HG03103 (cell line): ENCODE data around the gene PSMD12.
"Not testable (repeated sequence)": the region's sequence is repeated elsewhere in the genome, so short reads cannot be mapped to it uniquely, and the experiment has no call there.

Experiments
- ATAC-seq: cut with Tn5 transposase; IDR thresholded peaks from one replicate; pipeline ENCODE4 v1.9.1; 2021; ENCODE audit warnings: low read depth; ENCODE audit not compliant: unreplicated experiment

The PSMD12 gene

DNA sequence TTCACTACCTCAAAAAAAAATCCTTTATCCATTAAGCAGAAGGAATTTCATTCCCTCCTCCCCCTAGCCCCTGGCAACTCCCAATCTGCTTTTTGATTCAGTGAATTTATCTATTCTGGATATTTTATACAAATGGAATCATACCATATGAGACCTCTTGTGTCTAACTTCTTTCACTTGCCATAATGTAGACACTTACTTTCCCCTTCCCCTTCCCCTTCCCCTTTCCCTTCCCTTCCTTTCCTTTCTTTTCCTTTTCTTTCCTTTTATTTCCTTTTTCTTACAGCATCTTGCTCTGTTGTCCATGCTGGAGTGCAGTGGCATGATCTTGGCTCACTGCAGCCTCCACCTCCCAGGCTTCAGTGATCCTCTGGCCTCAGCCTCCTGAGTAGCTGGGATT lies 50.5 kb downstream of the PSMD12 start:
- ATAC-seq, result no peak

- ATAC-seq, result no peak
Observed at GRCh38 chr17:67312265-67312664, 54.1 kb downstream of the PSMD12 start.

DNA sequence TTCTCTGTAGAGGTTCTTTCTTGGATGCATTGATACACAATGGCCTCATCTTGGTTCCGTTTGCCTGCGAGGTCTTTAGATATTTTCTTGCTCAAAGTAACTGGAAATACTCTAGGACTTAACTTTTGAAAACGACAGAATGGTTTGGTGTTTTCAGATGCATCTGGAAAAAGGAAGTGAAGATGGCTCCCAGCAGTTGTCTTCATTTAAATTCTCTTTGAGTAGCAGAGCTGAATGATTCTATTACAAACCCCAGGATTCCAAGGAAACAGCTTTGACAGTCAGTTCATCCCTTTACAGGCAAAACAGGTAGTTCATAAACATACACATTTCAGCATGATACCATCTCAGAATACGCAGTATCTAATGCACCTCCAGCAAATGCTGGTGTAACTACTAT lies 54.8 kb downstream of the PSMD12 start:
- ATAC-seq, result no peak

DNA sequence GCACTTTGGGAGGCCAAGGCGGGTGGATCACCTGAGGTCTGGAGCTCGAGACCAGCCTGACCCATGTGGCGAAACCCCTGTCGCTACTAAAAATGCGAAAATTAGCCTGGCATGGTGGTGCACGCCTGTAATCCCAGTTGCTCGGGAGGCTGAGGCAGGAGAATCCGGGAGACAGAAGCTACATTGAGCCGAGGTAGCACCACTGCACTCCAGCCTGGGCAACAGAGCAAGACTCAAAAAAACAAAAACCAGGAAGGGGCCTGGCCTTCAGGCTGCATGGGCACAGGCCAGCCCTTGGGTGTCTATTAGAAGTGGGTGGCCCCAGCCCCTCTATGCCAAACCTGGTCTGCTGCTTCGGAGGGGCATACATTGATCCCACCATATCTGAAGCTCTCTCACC lies 56.0 kb downstream of the PSMD12 start:
- no peak for ATAC-seq

GRCh38 chr17:67305446-67306235 lies 60.7 kb downstream of the PSMD12 start:
- ATAC-seq, result not testable (repeated sequence)

DNA sequence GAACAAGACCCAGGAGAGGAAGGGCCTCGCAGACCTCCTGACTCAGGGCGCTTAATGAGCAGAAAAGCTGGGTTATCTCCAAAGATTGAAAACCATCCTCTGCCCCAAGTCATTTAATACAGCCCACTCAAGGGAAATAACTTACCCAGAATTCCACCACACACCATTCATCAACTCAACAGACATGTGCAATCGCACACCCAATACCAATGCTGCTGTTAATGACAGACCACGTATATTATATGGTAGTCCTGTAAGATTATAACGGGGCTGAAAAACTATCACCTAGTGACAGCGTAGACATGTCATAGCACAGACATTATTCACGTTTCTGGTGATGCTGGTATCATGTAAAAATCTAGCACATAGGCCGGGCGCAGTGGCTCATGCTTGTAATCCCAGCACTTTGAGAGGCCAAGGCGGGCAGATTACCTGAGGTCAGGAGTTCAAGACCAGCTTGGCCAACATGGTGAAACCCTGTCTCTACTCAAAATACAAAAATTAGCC lies 68.9 kb downstream of the PSMD12 start:
- no peak for ATAC-seq

GRCh38 chr17:67294451-67295199 lies 71.8 kb downstream of the PSMD12 start:
- no peak for ATAC-seq

DNA sequence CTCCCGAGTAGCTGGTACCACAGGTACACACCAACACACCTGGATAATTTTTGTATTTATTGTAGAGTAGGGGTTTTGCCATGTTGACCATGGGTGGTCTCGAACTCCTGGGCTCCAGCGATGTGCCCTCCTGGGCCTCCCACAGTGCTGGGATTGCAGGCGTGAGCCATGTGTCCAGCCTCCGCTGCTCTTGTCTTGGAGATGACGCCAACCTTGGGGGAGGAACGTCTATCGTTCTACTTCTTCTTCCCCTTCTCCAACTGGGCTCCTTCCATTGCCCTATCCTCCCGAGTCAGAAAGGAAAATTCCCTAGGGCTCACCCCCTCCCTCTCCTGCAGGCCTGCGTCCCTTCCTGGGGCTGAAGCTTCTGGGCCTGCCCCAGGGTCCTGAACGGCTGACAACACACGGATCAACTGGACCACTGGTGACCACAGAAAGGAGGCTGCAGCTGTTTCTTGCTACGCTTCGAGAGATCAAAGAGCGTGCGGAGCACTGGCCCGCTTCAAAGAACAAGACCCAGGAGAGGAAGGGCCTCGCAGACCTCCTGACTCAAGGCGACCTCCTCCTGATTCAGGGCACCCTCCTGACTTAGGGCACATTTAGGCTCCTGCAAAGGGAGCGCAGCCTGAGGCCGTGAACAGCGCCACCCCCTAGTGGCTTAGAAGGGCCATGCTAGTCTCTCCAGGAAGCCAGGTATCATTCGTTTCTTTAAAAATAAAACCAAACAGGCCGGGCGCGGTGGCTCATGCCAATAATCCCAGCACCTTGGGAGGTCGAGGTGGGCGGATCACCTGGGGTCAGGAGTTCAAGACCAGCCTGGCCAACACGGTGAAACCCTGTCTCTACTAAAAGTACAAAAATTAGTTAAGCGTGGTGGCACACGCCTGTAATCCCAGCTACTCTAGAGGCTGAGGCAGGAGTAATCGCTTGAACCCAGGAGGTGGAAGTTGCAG lies 72.8 kb downstream of the PSMD12 start:
- peak; percentile 68 for ATAC-seq

- ATAC-seq, result no peak
Observed at GRCh38 chr17:67290711-67291291, 75.6 kb downstream of the PSMD12 start.

DNA sequence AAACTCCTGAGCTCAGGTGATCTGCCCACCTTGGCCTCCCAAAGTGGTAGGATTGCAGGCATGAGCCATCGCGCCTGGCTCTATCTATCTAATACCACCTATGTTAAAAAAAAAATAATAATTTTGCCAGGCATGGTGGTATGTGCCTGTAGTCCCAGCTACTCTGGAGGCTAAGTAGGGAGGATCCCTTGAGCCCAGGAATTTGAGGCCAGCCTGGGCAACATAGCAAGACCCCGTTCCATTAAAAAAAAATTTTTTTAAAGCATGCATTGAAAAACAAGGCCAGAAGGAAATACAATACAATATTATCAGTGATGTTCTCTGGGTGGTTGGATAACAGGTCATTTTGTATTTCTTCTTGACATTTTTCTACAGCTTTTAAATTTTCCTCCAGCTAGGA lies 76.1 kb downstream of the PSMD12 start:
- ATAC-seq, result no peak

GRCh38 chr17:67289181-67289876 lies 77.0 kb downstream of the PSMD12 start:
- ATAC-seq, result no peak
